ENCODE data around the gene RGS6. TPM values are rescaled to one million over a fixed set of nuclear protein-coding genes. Genes with fewer than 3 reads are reported as not detected.

Gene RGS6
- total and polyA plus RNA-seq, 2 experiments from 2014 or later: 0.86 to 0.95 TPM

DNA sequence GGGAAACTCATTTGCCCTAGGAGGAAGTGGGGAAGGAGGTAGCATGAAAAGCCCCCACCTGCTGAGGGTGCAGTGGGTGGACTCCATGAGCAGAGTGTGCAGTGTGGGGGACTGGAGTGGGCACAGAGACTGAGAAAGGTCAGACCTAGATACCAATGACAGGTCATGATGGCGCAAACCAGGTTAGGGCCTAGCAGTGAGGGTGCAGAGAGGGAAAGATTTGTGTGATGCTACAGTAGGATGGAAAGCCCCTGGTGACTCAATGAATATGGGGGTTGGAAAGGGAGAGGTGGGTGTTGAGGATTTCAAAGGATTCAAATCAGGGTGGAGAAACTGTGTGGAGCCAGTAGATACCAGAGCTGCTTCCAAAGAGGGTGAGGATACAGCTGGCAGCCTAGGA lies 642.5 kb downstream of the RGS6 start:
- Histone ChIP-seq H3K4me1 (ENCODE audit: low read depth) (peaks cover 3% of the 10 kb centered on the region), H3K9me3 (ENCODE audit: low read depth) (no peaks in the 10 kb centered on the region), H3K27me3 (no peaks in the 10 kb centered on the region), H3K36me3 (no peaks in the 10 kb centered on the region), H3K27ac (no peak overlapping the region), H3K4me3 (no peak overlapping the region)
- TF ChIP-seq, protein P1, sequence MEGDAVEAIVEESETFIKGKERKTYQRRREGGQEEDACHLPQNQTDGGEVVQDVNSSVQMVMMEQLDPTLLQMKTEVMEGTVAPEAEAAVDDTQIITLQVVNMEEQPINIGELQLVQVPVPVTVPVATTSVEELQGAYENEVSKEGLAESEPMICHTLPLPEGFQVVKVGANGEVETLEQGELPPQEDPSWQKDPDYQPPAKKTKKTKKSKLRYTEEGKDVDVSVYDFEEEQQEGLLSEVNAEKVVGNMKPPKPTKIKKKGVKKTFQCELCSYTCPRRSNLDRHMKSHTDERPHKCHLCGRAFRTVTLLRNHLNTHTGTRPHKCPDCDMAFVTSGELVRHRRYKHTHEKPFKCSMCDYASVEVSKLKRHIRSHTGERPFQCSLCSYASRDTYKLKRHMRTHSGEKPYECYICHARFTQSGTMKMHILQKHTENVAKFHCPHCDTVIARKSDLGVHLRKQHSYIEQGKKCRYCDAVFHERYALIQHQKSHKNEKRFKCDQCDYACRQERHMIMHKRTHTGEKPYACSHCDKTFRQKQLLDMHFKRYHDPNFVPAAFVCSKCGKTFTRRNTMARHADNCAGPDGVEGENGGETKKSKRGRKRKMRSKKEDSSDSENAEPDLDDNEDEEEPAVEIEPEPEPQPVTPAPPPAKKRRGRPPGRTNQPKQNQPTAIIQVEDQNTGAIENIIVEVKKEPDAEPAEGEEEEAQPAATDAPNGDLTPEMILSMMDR (IDR thresholded peaks at IDR 0.05; ENCODE audit: low read depth, low read length): no peak
- DNase-seq (ENCODE audit: low read depth in 1 of 2, low spot score in 1 of 2): no peak

DNA sequence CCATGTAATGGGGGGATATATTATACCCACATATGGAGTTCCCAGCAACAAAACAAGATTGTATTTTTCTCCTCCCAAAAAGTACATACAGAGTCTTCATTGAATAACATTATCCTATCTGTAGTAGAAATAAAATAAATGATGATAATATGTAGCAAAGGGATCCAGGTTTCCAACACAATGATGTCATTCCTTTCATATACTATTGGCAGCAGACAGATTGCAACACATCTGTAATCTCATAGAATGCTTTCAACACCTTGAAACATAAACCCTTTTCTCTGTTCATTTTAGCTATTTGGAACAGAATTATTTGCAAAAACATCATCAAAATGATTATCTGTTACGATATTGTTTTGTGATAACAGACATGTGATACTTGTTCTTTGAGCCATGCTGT lies 644.0 kb downstream of the RGS6 start:
- peaks cover 3% of the 10 kb centered on the region for H3K4me1 ChIP-seq (ENCODE audit: low read depth)
- H3K27ac ChIP-seq: no peak overlapping the region
- TF ChIP-seq, protein P1 (IDR thresholded peaks at IDR 0.05; ENCODE audit: low read depth, low read length): no peak
- peak in 1 of 2 donors; percentile 25 for DNase-seq (ENCODE audit: low read depth in 1 of 2, low spot score in 1 of 2)
- no peaks in the 10 kb centered on the region for H3K9me3 ChIP-seq (ENCODE audit: low read depth)
- H3K36me3 ChIP-seq: no peaks in the 10 kb centered on the region
- H3K27me3 ChIP-seq: no peaks in the 10 kb centered on the region
- no peak overlapping the region for H3K4me3 ChIP-seq

GRCh38 chr14:72577521-72577920 lies 645.3 kb downstream of the RGS6 start:
- H3K9me3 ChIP-seq (ENCODE audit: low read depth): no peaks in the 10 kb centered on the region
- DNase-seq (ENCODE audit: low read depth in 1 of 2, low spot score in 1 of 2): no peak
- peaks cover 3% of the 10 kb centered on the region for H3K4me1 ChIP-seq (ENCODE audit: low read depth)
- H3K4me3 ChIP-seq: no peak overlapping the region
- H3K27me3 ChIP-seq: no peaks in the 10 kb centered on the region
- TF ChIP-seq, protein P1 (IDR thresholded peaks at IDR 0.05; ENCODE audit: low read depth, low read length): no peak
- H3K27ac ChIP-seq: no peak overlapping the region
- no peaks in the 10 kb centered on the region for H3K36me3 ChIP-seq

DNA sequence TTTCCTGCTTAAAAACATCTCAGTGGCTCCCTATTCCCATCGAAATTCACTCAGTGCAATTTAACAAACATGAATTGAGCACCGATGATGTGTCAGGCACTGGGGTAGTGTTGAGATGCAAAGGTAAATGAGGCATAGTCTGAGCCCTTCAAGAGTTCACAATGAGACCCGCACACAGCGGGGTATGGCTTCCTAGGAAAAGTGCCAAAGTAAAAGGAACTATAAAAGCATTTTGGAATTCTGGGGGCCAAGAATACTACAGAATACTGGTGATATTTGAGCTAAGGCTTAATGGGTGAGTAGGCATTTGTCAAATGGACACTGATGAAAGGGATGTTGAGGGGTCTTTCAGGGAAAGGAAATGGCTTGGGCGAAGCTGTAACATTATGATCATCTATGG lies 646.3 kb downstream of the RGS6 start:
- TF ChIP-seq, protein P1 (IDR thresholded peaks at IDR 0.05; ENCODE audit: low read depth, low read length): no peak
- no peak for DNase-seq (ENCODE audit: low read depth in 1 of 2, low spot score in 1 of 2)
- no peaks in the 10 kb centered on the region for H3K27me3 ChIP-seq
- no peaks in the 10 kb centered on the region for H3K36me3 ChIP-seq
- H3K27ac ChIP-seq: no peak overlapping the region
- H3K9me3 ChIP-seq (ENCODE audit: low read depth): no peaks in the 10 kb centered on the region
- H3K4me1 ChIP-seq (ENCODE audit: low read depth): peaks cover 3% of the 10 kb centered on the region
- no peak overlapping the region for H3K4me3 ChIP-seq

- no peaks in the 10 kb centered on the region for H3K36me3 ChIP-seq
- no peak overlapping the region for H3K27ac ChIP-seq
- TF ChIP-seq, protein P1 (IDR thresholded peaks at IDR 0.05; ENCODE audit: low read depth, low read length): no peak
- no peaks in the 10 kb centered on the region for H3K27me3 ChIP-seq
- DNase-seq (ENCODE audit: low read depth in 1 of 2, low spot score in 1 of 2): no peak
- H3K4me1 ChIP-seq (ENCODE audit: low read depth): no peaks in the 10 kb centered on the region
- no peaks in the 10 kb centered on the region for H3K9me3 ChIP-seq (ENCODE audit: low read depth)
- no peak overlapping the region for H3K4me3 ChIP-seq
Measured at GRCh38 chr14:72582582-72582981, 650.4 kb downstream of the RGS6 start.

Measured in cardiac muscle cell (in vitro differentiated cells and primary cell).